ENCODE data around the gene PM20D2.

GRCh38 chr6:89197141-89197540, 51.3 kb downstream of the PM20D2 start:
- TF ChIP-seq EZH2 (IDR thresholded peaks at IDR 0.05; ENCODE audit: borderline replicate concordance, low read depth, low read length, poor library complexity, severe bottlenecking) = no peak
- TF ChIP-seq, protein P1, sequence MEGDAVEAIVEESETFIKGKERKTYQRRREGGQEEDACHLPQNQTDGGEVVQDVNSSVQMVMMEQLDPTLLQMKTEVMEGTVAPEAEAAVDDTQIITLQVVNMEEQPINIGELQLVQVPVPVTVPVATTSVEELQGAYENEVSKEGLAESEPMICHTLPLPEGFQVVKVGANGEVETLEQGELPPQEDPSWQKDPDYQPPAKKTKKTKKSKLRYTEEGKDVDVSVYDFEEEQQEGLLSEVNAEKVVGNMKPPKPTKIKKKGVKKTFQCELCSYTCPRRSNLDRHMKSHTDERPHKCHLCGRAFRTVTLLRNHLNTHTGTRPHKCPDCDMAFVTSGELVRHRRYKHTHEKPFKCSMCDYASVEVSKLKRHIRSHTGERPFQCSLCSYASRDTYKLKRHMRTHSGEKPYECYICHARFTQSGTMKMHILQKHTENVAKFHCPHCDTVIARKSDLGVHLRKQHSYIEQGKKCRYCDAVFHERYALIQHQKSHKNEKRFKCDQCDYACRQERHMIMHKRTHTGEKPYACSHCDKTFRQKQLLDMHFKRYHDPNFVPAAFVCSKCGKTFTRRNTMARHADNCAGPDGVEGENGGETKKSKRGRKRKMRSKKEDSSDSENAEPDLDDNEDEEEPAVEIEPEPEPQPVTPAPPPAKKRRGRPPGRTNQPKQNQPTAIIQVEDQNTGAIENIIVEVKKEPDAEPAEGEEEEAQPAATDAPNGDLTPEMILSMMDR (conservative IDR thresholded peaks at IDR 0.05; ENCODE audit: low read depth, low read length) = no peak
